ENCODE measurements around the gene ABCA4.
"Not testable (repeated sequence)": the region's sequence is repeated elsewhere in the genome, so short reads cannot be mapped to it uniquely, and the experiment has no call there.

Gene ABCA4

GRCh38 chr1:93999840-94000415 lies 121.0 kb downstream of the ABCA4 start:
- no peak for DNase-seq

DNA sequence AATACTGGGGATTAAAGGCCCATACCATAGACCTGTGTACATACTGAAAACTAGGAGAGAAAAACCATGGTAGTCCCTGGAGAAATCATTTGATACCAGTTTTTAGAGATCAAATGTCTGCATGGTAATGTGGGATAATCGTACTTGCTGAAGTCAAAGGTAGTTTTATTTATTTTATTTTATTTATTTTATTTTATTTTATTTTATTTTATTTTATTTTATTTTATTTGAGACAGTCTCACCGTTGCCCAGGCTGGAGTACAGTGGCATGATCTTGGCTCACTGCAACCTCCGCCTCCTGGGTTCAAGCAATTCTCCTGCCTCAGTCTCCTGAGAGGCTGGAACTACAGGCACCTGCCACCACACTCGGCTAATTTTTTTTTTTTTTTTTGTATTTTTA lies 122.4 kb downstream of the ABCA4 start:
- not testable (repeated sequence) for DNase-seq

DNA sequence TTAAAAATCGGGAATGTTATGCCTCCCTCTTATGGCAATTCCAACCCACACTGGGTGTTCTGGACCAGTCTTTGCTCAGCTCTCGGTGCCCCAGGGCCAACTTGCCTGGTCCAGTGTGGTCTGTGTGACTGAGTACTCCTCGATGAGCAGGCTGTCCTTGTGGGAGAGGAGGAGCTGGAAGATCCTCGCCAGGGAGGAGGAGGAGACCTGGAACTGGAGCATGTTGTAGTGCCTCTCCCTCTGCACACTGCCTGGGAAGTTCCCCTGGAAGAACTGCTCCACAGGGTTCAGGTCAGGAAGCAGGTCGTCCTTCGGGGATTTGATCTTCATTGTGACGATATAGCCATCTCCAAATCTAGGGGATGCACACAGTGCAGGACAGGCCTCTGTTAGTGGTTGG lies 123.2 kb downstream of the ABCA4 start:
- no peak for DNase-seq

- no peak for DNase-seq
Observed at GRCh38 chr1:93995837-93996536, 125.0 kb downstream of the ABCA4 start.

DNA sequence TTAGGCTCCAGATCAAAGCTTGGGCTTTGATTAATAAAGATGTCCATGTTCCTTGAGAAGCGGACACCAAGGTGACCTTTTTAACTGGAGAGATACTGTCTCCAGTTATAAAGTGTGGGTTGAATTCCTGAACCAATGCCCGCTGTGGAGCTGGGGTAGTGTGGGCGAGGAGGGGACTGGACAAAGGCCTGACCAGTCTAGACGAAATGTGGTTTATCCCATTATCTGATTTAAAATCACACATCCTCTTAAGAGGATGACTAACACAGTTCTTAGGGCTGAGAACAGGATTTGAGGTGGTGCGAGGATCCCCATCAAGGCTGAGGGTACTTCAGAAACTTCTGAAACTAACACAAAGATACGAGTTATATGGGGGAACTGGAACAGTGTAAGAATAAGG lies 127.2 kb downstream of the ABCA4 start:
- no peak for DNase-seq

DNA sequence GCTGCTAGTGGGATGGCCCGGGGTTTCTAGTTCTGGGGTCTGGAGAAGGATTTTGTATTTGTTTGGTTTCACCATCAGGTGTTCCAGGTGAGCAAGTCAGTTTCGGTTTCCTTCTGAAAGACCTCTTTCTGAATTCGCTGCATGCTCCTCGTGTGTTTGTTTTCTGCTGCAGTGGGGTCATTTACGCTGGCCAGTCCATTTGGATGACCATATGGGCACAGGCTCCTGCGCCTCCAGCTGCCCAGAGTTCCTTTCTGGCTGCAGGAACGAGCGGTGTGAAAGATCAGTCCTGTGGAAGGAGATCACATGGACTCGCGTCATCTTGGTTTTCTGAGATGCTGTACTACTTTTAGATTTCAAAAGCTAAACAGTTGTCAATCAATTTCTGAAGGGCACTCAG lies 128.0 kb downstream of the ABCA4 start:
- DNase-seq: no peak

GRCh38 chr1:93992190-93992589 lies 128.8 kb downstream of the ABCA4 start:
- DNase-seq: no peak

DNA sequence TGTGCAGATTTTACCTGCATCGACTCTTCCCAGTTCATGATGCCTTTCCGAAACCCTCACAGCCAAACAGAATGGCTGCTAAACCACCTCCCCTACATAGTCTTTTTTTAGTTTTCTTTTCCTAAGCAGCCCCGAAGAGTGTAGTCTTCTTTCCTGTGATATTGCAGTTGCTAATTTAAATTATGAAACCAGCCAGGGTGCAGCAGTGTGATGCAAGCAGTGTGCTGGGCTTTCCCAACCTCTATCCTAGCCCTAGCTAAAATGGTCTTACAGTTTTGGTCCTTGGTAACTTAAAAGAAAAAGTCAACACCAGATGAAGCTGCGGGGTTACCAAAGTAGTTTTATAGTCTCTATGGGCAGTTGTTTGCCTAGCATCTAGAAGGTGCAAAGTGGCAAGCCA lies 129.7 kb downstream of the ABCA4 start:
- no peak for DNase-seq

- DNase-seq: not testable (repeated sequence)
Observed at GRCh38 chr1:93990477-93990876, 130.5 kb downstream of the ABCA4 start.

DNA sequence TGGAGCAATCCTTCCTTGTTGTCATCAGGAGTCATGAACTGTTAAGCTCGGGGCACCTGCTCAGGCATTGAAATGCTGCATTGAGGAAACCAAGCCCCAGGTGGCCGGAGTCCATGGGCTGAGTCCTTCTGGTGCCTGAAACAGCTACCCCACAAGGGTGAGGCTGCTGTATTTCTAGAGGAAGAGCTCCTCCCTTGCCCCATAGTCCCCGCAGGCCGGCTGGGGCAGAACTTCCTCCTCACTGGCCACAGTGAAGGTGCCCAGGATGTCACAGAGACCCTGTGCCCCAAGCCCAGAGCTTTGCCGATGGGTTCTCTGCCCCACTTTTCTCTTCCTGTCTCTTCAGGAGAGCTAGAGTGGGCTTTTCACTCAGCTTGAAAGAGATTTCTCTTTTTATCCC lies 130.9 kb downstream of the ABCA4 start:
- no peak for DNase-seq

DNA sequence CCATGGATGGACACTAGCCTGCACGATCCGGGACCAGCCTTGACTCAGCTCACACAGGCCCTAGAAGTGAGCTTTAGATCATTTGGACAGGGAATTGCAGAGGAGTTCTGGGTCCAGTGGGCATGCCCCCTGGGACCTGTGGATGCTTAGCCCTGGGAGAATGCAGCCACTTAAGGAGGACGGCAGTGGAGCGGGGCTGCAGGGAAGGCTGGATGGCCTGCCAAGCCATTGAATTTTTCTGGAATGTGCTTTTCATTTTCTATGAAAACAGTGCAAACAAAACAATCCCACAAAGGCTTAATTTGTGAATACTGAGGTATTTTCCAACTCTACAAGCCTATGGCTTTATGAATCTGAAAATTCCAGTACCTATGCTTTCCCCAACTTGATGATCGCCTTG lies 131.3 kb downstream of the ABCA4 start:
- DNase-seq: no peak

- DNase-seq: no peak
Observed at GRCh38 chr1:93988634-93989350, 132.2 kb downstream of the ABCA4 start.

GRCh38 chr1:93981274-93981667 lies 139.7 kb downstream of the ABCA4 start:
- peak; percentile 42 for DNase-seq

DNA sequence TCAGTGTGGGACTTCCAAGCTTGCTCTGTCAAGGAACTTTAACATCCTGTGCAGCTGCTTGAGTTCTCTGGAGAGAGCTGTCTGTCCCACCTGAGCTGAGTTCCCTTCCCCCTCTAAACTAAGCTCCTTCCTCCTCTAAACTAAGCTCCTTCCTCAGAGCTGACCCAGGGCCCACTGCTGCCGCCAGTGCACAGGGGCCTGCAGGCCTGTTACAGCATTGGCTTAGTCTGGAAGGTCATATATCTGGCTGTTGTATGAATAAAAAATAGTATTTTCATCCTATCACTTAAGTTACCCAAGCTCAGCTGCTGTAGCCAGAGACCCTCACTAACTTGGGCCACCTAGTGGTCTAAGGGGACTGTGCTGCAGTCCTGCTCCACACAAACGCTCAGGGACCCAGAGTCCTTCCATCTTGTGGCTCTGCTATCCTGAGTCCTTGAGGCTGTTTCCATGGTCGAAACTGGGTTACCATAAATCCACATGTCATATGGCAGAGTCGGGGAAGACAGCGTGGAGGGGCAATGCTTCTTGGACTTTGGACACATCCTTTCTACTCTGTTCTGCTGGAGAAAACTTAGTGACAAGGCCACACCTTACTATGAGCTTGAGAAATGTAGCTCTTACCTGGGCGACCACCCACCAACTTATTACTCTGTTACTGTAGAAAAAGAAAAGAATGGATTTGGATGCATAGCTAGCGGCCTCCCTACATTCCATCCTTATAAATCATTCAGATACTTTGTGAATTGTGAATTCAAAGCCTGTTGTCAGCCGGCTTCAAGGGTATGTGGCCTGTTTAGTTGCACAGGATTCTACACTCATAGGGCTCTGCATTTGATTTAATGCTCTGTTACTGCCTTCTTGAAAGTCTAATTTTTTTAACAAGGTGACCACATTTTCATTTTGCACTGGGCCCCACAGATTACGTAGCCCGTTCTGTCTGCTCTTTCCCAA lies 140.4 kb downstream of the ABCA4 start:
- DNase-seq: peak; percentile 64

DNA sequence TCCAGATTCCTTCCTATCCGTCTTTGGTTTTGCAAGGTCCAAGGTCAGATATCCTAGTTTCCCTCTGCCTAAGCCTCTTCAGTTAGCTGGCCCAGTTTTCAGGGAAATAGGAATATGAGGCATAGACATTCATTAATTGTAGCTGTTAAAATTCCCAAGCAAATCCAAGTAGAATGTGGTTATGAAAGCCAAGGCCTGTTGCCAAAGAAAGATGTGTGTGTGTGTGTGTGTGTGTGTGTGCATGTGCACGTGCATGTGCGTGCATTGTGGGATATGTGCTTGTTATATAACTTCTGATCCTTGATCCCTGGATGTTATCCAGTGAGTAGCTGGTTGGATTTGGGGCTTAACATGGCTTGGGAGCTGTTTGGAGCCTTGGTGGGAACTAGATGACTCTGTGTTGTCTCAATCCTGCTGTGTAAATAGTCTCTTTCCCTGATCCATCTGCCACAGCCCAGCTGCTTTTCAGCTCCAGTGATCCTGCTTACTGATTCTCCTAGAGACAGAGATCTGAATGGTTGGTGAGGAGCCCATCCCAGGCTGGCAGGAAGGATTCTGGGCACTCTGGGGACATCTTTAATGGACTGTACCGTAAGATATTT lies 141.1 kb downstream of the ABCA4 start:
- DNase-seq: peak; percentile 98

- no peak for DNase-seq
Observed at GRCh38 chr1:93979040-93979717, 141.8 kb downstream of the ABCA4 start.

GRCh38 chr1:93977598-93977945 lies 143.4 kb downstream of the ABCA4 start:
- DNase-seq: no peak

- DNase-seq: no peak
Observed at GRCh38 chr1:93976711-93977597, 144.0 kb downstream of the ABCA4 start.

DNA sequence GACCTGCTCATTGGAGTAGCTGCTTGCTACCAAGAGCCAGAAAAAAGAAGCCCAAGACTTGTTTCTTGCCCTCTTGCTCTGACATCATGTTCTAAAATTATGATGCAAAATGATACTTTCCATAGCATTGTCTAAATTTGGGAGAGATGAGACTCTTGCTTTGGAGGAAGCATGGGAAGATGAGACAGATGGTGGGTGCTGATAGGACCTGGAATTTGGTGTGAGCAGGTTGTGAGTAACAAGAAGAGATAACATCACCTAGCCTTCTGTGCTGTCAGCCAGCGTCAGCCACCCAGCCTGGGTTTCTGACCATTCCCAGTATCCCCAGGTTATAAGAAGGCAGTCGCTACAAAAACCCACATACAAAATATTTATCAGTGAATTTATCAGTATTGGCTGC lies 144.7 kb downstream of the ABCA4 start:
- peak; percentile 68 for DNase-seq

- DNase-seq: no peak
Observed at GRCh38 chr1:93972341-93972740, 148.6 kb downstream of the ABCA4 start.

DNA sequence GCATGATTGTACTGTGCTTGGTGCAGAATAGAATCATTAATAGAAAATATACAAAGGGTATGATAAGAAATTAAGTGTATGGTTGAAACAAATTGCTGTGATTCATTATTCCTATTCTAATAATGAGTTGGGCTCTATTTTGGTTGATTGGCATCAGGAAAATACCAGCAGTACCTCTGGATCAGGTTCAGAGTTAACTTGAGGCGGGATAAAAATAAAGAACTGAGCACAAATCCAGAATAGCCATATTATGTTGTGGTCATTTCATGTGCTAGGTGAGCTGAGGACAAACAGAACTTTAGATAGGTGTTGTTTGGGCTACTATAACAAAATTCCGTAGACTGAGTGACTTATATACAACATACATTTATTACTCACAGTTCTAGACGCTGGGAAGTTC lies 151.1 kb downstream of the ABCA4 start:
- DNase-seq: no peak

Data from DMS 273 treated with DMSO at 0.1 percent for 48 hours (cell line).